HG03571 (cell line): ENCODE results near the gene CX3CR1.

Experiments used
- ATAC-seq: cut with Tn5 transposase; IDR thresholded peaks from one replicate; pipeline ENCODE4 v1.9.1; 2021; ENCODE audit not compliant: unreplicated experiment

Gene CX3CR1

GRCh38 chr3:39226106-39226741 is 53.6 kb downstream of the CX3CR1 start:
- peak; percentile 59 for ATAC-seq

DNA sequence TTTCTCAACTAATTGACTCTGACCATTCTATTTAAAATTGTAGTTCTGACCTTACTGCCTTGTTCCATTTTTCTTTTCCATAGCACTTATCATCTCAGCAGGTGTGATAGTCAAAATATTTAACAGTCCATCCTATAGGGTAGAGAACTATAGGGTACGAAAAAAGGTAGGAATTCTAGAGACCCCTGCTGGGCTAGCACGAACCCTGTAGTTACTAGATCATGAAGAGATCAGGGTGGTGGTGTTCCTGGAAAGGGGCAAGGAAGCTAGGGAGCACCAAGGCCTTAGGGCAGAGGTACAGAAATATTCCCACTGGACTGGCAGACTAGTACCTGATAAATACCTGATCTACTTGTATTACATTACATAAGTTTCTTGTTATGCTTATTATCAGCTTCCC is 55.5 kb downstream of the CX3CR1 start:
- no peak for ATAC-seq

DNA sequence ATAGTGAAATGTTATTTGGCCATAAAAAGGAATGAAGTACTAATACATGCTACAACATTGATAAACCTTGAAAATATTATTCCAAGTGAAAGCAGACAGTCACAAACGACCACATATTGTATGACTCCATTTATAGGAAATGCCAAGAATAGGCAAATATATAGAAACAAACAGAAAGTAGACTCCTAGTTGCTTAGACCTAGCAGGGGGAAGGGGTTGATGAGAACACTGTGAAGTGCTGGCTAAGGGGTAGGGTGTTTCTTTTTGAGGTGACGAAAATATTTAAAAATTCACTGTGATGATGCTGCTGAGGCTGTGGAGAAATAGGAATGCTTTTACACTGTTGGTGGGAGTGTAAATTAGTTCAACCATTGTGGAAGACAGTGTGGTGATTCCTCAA is 56.9 kb downstream of the CX3CR1 start:
- ATAC-seq, result no peak

- no peak for ATAC-seq
Measured at GRCh38 chr3:39222462-39222861, 57.4 kb downstream of the CX3CR1 start.

- ATAC-seq, result no peak
Measured at GRCh38 chr3:39221141-39221530, 58.7 kb downstream of the CX3CR1 start.

- ATAC-seq, result no peak
Measured at GRCh38 chr3:39220407-39221140, 59.3 kb downstream of the CX3CR1 start.

DNA sequence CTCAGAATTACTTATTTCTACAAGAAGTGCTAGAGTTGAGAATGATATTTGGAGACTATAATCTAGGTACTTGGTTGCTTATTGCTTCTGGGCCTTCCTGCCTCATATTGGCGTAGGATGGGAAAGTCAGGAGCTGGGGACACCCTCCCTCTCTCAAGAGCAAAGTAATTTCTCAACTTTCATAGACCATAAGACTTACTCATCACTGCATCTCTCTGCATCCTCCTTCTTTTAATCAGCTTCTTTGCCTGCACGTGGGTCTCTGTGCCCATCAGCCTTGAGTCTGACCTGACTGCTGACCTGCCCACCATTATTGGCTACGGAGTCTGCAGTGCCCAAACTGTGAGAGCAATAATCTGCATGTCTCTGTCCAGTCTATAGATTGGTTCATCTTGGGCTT is 60.1 kb downstream of the CX3CR1 start:
- no peak for ATAC-seq

GRCh38 chr3:39216176-39216790 is 63.6 kb downstream of the CX3CR1 start:
- peak; percentile 96 for ATAC-seq

GRCh38 chr3:39213613-39214012 is 66.2 kb downstream of the CX3CR1 start:
- no peak for ATAC-seq
